HG03045 (cell line): ENCODE data around the gene PCP4L1.
"Not testable (repeated sequence)": the region's sequence is repeated elsewhere in the genome, so short reads cannot be mapped to it uniquely, and the experiment has no call there.

Experiments
- ATAC-seq: cut with Tn5 transposase; IDR thresholded peaks from one replicate; pipeline ENCODE4 v1.9.1; 2021; ENCODE audit warnings: mild to moderate bottlenecking, moderate library complexity; ENCODE audit not compliant: unreplicated experiment

Gene PCP4L1

GRCh38 chr1:161258439-161259344 lies at the start of gene PCP4L1:
PCP4L1 (plus strand) TSS chr1:161258745; CDS start chr1:161258975, 230 bp downstream.
- ATAC-seq: no peak

GRCh38 chr1:161209790-161210409 lies 48.6 kb upstream of the PCP4L1 start:
- peak; percentile 70 for ATAC-seq

- no peak for ATAC-seq
Measured at GRCh38 chr1:161214369-161214768, 44.2 kb upstream of the PCP4L1 start.

GRCh38 chr1:161215076-161215475 lies 43.5 kb upstream of the PCP4L1 start, which contains the start of gene FCER1G:
FCER1G (plus strand) TSS chr1:161215295; CDS start chr1:161215322, 27 bp downstream.
- no peak for ATAC-seq

- peak; percentile 78 for ATAC-seq
Measured at GRCh38 chr1:161216945-161217712, 41.4 kb upstream of the PCP4L1 start.

- peak; percentile 13 for ATAC-seq
Measured at GRCh38 chr1:161217831-161218230, 40.7 kb upstream of the PCP4L1 start.

- no peak for ATAC-seq
Measured at GRCh38 chr1:161218301-161219077, 40.1 kb upstream of the PCP4L1 start.

GRCh38 chr1:161219078-161219892 lies 39.3 kb upstream of the PCP4L1 start:
- ATAC-seq: no peak

GRCh38 chr1:161220002-161220401 lies 38.5 kb upstream of the PCP4L1 start:
- ATAC-seq: no peak

GRCh38 chr1:161222175-161223019 lies 36.1 kb upstream of the PCP4L1 start:
- ATAC-seq: no peak

- ATAC-seq: no peak
Measured at GRCh38 chr1:161223805-161224694, 34.5 kb upstream of the PCP4L1 start.

- not testable (repeated sequence) for ATAC-seq
Measured at GRCh38 chr1:161224695-161225087, 33.9 kb upstream of the PCP4L1 start.

- no peak for ATAC-seq
Measured at GRCh38 chr1:161225178-161225533, 33.4 kb upstream of the PCP4L1 start.

GRCh38 chr1:161225534-161226319 lies 32.8 kb upstream of the PCP4L1 start, which contains the start of gene TOMM40L:
TOMM40L (plus strand) TSS chr1:161226060; CDS start chr1:161226490, 430 bp downstream.
- peak; percentile 95 for ATAC-seq

GRCh38 chr1:161226320-161226711 lies 32.2 kb upstream of the PCP4L1 start:
- no peak for ATAC-seq

GRCh38 chr1:161226759-161227158 lies 31.8 kb upstream of the PCP4L1 start:
- ATAC-seq: no peak
